Measurements from ENCODE around the gene CAPSL.
"Not testable (repeated sequence)": the region's sequence is repeated elsewhere in the genome, so short reads cannot be mapped to it uniquely, and the experiment has no call there.

The CAPSL gene

GRCh38 chr5:35938568-35939227, at the start of gene CAPSL:
TSS of gene CAPSL (minus strand) at chr5:35938622. CDS start at chr5:35921120, 17,502 bp downstream.
- no peak for DNase-seq

GRCh38 chr5:35987776-35988175, 49.4 kb upstream of the CAPSL start:
- no peak for DNase-seq

GRCh38 chr5:35979715-35980114, 41.3 kb upstream of the CAPSL start:
- no peak for DNase-seq

GRCh38 chr5:35976859-35977258, 38.4 kb upstream of the CAPSL start:
- not testable (repeated sequence) for DNase-seq

GRCh38 chr5:35974570-35974969, 36.1 kb upstream of the CAPSL start:
- no peak for DNase-seq

- no peak for DNase-seq
Observed at GRCh38 chr5:35971878-35972210, 33.4 kb upstream of the CAPSL start.

- DNase-seq, result no peak
Observed at GRCh38 chr5:35971186-35971877, 32.9 kb upstream of the CAPSL start.

- DNase-seq, result no peak
Observed at GRCh38 chr5:35963381-35963843, 25.0 kb upstream of the CAPSL start.

- DNase-seq, result no peak
Observed at GRCh38 chr5:35960328-35960727, 21.9 kb upstream of the CAPSL start.

- no peak for DNase-seq
Observed at GRCh38 chr5:35956429-35956828, 18.0 kb upstream of the CAPSL start.

- DNase-seq, result no peak
Observed at GRCh38 chr5:35954175-35954574, 15.8 kb upstream of the CAPSL start.

- DNase-seq, result no peak
Observed at GRCh38 chr5:35947085-35947484, 8.7 kb upstream of the CAPSL start.

GRCh38 chr5:35939639-35940038, 1.2 kb upstream of the CAPSL start:
- no peak for DNase-seq

GRCh38 chr5:35926389-35927051, 11.9 kb downstream of the CAPSL start:
- DNase-seq, result peak; percentile 18

- peak; percentile 82 for DNase-seq
Observed at GRCh38 chr5:35924950-35925722, 13.3 kb downstream of the CAPSL start.

GRCh38 chr5:35924122-35924949, 14.1 kb downstream of the CAPSL start:
- peak; percentile 7 for DNase-seq

- DNase-seq, result no peak
Observed at GRCh38 chr5:35922468-35922867, 16.0 kb downstream of the CAPSL start.

- DNase-seq, result no peak
Observed at GRCh38 chr5:35921930-35922329, 16.5 kb downstream of the CAPSL start.

GRCh38 chr5:35920890-35921289, 17.5 kb downstream of the CAPSL start:
- DNase-seq, result no peak

- no peak for DNase-seq
Observed at GRCh38 chr5:35919191-35919590, 19.2 kb downstream of the CAPSL start.

GRCh38 chr5:35908814-35909213, 29.6 kb downstream of the CAPSL start:
- DNase-seq, result no peak

- no peak for DNase-seq
Observed at GRCh38 chr5:35908228-35908627, 30.2 kb downstream of the CAPSL start.
